ENCODE measurements around the gene AK1.
A peak's percentile ranks its signal among the peaks of the same experiment; 100 is the strongest.

Gene AK1, protein sequence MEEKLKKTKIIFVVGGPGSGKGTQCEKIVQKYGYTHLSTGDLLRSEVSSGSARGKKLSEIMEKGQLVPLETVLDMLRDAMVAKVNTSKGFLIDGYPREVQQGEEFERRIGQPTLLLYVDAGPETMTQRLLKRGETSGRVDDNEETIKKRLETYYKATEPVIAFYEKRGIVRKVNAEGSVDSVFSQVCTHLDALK

GRCh38 chr9:127877566-127877998 lies at the start of gene AK1:
TSS of gene AK1 (minus strand) at chr9:127877675. CDS start at chr9:127874617, 3,058 bp downstream.
- DNase-seq (ENCODE audit: low read depth) = no peak

DNA sequence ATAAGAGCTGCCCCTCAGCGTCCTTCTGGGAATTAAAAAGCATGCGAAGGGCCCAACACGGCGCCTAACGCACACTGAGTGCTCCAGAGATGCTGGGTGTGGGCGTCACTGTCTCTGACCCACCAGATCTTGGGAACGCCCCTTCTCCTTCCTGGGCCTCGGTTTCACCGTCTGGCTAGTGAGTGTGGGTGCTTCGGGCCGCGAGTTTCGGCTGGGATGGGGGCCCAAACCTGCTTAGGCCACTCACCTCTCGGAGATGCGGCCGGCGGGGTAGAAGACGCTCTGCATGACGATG lies 49.4 kb upstream of the AK1 start:
- DNase-seq (ENCODE audit: low read depth) = no peak

- DNase-seq (ENCODE audit: low read depth) = no peak
Measured at GRCh38 chr9:127925959-127926905, 48.8 kb upstream of the AK1 start.

DNA sequence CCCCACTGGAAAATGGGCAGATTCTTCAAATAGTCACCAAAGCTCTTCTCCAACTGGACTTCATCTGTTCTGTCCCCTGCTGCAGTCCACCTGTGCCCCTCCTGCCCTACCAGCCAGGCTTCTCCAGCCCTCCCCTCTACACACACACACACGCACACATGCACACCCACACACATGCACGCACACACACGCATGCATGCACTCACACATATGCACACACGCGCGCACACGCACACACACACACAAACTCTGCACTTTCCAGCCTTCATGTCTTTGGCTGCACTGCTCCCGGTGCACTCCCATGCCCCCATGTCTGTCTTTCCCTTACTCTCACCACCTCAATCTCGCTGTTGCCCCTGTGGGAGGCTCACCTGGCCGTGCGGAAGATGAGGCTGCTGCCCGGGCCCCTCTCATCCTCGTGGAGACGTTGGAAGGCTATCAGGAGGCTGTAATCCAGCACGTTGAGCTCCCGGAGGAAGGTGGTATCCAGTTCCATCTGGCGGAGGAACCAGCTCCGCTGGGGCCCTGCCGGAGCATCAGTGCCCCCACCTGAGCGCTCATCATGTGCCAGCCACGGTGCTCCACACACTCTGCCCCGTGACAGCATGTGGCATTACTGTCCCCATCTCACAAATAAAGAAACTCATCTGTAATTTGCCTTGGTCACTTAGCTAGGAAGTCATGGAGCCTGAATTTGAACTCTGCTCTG lies 47.4 kb upstream of the AK1 start:
- no peak for DNase-seq (ENCODE audit: low read depth)

DNA sequence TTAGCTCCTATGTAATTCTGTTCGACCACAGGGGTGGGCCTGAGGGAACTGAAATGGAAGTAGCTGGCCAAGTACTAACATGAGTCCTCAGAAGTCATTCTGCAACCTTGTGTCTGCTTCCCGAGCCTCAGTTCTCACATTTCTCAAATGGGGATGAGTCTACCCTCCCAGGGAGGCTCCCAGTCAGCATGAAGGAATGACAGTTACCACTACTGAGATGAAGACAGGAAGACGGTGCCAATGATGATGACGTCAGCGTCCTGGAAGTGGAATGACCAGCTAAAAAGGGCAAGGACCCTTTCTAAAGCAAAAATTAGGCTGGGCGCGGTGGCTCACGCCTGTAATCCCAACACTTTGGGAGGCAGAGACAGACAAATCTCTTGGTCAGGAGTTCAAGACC lies 46.3 kb upstream of the AK1 start:
- no peak for DNase-seq (ENCODE audit: low read depth)

GRCh38 chr9:127923046-127923445 lies 45.6 kb upstream of the AK1 start:
- no peak for DNase-seq (ENCODE audit: low read depth)

- DNase-seq (ENCODE audit: low read depth) = peak; percentile 49
Measured at GRCh38 chr9:127921557-127922120, 44.2 kb upstream of the AK1 start.

GRCh38 chr9:127920794-127921193 lies 43.3 kb upstream of the AK1 start:
- no peak for DNase-seq (ENCODE audit: low read depth)

DNA sequence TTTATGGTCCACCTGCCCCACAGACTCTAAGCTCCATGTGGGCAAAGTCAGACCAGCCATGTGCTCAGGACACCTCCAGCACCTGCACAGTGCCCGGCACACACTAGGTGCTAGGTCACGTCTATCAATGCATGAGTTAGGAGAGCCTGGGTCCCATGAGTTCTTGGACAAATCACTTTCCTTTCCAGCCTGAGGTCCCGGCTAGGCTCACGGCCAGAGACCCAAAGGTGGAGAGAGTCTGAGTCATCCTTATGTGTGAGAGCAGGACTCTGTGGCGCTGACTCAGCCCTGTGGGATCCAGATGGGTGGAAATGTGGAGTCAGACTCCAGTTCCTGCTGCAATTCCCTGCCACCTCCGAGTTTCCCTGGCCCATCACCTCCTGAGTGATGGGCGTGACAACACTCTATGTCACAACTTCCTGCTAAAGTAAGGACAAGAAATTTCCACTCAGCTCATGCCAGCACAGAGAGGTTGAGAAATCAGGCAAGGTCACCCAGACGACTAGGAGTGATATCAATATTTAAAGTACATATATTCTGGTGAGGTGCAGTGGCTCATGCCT lies 41.9 kb upstream of the AK1 start:
- no peak for DNase-seq (ENCODE audit: low read depth)

DNA sequence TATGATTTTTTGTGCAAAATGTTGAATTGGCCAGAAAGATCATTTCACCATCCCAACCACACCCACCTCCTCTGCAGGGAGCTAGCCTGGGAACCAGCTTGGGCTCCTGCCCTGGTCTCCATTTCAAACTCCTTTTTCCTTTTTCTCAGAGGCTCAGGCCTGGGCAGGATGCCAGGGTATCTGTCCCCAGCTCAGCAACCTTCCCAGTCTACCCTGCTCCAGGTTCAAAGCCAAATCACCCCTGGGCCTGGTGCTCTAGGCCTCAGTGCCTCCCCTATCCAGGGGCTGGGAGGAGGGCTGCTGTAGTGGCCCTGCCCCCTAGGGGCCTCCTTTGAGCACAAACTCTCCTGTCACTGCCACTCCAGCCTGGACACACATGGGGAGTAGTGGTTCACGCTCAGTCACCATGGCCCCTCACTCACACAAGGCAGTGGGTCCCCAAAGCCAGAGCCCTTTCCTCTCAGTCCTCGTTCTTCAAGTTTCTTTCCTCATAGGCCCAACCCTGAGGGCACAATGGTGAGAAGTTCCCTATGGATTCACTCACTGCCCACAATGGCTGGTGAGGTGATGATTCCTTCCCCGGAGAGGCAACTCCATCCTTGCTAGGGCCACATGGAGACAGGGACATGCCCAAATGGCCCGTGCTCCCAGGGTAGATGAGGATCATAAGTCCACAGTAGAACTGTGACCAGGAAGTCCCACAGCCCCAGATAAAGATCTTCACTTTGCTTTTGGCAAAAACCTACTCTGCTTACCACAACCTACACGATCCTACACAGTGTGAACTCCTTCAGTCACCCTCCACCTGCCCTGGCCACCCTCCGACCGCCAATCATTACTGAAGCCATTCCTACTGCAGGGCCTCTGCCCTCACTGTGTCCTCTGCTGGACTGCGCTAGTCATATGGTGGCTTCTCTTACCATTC lies 41.0 kb upstream of the AK1 start:
- DNase-seq (ENCODE audit: low read depth) = no peak

GRCh38 chr9:127917603-127918002 lies 40.1 kb upstream of the AK1 start:
- DNase-seq (ENCODE audit: low read depth) = no peak

- peak; percentile 89 for DNase-seq (ENCODE audit: low read depth)
Measured at GRCh38 chr9:127916720-127917581, 39.5 kb upstream of the AK1 start, which contains the start of gene ST6GALNAC4. TSS of gene ST6GALNAC4 (minus strand) at chr9:127917041. CDS start at chr9:127916419, 622 bp downstream.

GRCh38 chr9:127915801-127916719 lies 38.6 kb upstream of the AK1 start:
- no peak for DNase-seq (ENCODE audit: low read depth)

DNA sequence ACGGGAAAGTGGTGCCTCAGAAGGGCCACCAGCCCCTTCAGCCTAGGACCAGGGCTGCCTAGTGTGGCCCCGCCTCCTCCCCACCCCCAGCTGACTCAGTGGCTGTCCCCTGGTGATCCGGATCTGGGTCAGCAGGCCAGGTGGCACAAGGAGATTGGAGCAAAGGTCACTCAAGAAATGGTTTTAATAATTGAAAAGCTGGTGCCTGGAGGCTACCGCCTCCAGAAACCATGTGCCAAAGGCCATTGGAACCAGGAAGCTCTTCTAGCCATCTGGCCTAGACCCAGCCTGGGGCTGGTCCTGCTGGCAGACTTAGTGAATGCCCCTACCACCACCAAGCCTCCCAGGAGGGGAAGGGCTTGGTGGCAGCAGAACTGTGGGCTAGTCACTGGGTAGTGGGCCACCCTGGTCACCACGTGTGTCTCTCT lies 37.9 kb upstream of the AK1 start:
- no peak for DNase-seq (ENCODE audit: low read depth)

DNA sequence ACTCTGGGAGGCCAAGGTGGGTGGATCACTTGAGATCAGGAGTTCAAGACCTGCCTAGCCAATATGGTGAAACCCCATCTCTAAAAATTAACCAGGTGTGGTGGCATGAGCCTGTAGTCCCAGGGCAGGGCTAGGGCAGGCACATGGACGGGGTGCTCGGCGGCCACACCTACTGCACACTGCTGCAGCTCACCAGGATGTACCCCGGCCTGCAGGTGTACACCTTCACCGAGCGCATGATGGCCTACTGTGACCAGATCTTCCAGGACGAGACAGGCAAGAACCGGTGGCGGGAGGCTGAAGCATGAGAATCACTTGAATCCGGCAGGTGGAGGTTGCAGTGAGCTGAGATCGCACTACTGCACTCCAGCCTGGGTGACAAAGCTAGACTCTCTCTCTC lies 36.2 kb upstream of the AK1 start:
- no peak for DNase-seq (ENCODE audit: low read depth)

DNA sequence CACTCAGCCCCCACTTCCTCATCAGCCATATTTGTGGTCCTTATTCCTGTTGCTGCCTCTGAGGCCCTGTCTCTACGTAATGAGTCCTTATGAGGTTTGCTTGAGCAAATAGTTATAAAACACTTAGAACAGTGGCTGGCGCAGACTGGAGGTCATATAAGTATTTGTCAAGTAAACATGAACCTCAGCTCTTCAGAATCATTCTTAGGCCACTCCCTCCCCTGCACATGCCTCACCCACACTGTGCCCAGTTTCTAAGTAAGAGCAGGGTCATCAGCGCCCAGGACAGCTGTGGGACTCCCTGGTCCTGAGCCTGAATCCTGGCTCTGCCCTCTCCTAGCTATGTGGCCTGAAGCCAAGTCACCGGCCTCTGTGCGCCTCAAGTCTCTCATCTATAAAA lies 35.4 kb upstream of the AK1 start:
- DNase-seq (ENCODE audit: low read depth) = no peak

GRCh38 chr9:127912296-127912695 lies 34.8 kb upstream of the AK1 start:
- no peak for DNase-seq (ENCODE audit: low read depth)

- no peak for DNase-seq (ENCODE audit: low read depth)
Measured at GRCh38 chr9:127910613-127911205, 33.2 kb upstream of the AK1 start.

All from T-helper 22 cell (primary cell).